ENCODE results near the gene MED12L. TPM values are rescaled to one million over a fixed set of nuclear protein-coding genes. Genes with fewer than 3 reads are reported as not detected.

Gene MED12L, protein sequence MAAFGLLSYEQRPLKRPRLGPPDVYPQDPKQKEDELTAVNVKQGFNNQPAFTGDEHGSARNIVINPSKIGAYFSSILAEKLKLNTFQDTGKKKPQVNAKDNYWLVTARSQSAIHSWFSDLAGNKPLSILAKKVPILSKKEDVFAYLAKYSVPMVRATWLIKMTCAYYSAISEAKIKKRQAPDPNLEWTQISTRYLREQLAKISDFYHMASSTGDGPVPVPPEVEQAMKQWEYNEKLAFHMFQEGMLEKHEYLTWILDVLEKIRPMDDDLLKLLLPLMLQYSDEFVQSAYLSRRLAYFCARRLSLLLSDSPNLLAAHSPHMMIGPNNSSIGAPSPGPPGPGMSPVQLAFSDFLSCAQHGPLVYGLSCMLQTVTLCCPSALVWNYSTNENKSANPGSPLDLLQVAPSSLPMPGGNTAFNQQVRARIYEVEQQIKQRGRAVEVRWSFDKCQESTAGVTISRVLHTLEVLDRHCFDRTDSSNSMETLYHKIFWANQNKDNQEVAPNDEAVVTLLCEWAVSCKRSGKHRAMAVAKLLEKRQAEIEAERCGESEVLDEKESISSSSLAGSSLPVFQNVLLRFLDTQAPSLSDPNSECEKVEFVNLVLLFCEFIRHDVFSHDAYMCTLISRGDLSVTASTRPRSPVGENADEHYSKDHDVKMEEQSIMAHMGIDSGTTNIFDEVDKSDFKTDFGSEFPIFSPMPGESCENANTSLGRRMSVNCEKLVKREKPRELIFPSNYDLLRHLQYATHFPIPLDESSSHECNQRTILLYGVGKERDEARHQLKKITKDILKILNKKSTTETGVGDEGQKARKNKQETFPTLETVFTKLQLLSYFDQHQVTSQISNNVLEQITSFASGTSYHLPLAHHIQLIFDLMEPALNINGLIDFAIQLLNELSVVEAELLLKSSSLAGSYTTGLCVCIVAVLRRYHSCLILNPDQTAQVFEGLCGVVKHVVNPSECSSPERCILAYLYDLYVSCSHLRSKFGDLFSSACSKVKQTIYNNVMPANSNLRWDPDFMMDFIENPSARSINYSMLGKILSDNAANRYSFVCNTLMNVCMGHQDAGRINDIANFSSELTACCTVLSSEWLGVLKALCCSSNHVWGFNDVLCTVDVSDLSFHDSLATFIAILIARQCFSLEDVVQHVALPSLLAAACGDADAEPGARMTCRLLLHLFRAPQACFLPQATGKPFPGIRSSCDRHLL (N-terminal part only)
- total RNA-seq = 0.25 and 0.33 TPM in 2 replicates

DNA sequence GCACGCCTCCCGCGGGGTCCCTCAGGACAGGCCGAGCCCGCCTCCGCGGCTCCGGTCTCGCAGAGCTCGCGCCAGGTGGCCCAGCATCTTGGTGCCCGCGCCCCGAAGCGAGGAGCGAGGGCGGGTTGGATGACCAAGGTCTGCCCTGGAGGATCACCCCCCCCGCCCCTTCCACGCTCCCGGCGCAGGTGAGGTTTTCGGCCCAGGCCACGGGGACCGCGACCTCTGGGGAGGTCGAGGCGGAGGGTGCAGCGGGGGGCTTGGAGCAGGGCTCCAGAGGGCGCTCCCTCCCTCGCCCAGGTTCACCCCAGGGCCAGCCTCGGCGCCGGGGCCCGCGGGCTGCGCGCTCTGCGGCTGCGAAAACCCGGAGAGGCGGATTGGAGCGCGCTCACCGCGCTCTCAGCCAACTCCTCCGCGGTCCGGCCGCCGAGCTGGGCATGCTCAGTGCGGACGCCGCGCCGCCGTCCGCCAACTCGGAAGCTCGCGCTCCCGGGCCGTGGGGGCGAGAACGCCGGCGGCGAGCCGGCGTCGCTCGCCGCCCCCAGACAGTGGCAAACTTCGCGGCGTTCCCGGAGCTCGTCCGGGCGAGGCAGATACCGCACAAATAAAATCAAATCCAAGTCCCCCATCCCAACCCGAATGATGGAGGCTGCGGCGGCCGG is at the start of gene MED12L:
Gene MED12L (plus strand): TSS at position 438 of the 662 bp plus-strand sequence. CDS start 1,263 bp downstream, outside the sequence.

DNA sequence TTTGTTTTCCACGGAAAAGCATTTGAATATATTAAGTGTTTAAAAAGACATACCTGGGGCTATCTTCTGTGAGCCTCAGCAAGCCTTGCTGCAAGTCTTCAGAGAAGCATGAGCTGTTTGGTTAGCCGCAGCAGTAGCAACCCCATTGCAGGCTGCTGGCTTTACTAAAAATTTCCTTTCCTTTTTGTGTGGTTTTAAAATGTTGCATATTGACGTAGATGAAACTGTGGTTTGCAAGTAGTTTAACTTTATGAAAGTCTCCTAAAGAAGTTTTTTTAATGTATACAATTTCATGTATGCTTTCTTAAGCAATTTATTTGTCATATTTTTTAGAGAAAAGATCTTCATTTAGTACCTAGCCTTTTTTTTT is 117.6 kb downstream of the MED12L start, which contains the start of gene GPR171:
Gene GPR171 (minus strand): TSS at position 166 of the 370 bp plus-strand sequence. CDS start 3,830 bp downstream, outside the sequence.

DNA sequence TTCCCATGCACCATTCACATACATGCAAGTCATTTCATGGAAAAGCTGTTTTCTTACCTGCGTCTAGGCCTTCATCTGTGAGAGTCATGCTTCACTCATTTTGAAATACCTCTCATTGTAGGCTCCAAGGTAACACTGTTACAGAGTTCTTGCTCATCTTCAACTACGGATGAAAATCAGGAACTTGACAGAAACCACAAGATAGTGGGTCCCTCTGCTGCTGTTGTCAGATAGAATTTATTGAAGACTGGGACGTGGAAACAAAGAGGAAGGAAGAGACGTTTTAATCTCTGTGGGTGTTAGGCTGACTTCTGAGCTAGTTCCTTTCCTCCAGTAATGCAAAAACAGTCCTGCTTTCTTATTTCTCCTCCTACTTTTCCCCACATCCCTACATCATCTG is 192.8 kb downstream of the MED12L start, which contains the start of gene P2RY14:
Gene P2RY14 (minus strand): TSS at position 313 of the 400 bp plus-strand sequence. CDS start 64,226 bp downstream, outside the sequence.

DNA sequence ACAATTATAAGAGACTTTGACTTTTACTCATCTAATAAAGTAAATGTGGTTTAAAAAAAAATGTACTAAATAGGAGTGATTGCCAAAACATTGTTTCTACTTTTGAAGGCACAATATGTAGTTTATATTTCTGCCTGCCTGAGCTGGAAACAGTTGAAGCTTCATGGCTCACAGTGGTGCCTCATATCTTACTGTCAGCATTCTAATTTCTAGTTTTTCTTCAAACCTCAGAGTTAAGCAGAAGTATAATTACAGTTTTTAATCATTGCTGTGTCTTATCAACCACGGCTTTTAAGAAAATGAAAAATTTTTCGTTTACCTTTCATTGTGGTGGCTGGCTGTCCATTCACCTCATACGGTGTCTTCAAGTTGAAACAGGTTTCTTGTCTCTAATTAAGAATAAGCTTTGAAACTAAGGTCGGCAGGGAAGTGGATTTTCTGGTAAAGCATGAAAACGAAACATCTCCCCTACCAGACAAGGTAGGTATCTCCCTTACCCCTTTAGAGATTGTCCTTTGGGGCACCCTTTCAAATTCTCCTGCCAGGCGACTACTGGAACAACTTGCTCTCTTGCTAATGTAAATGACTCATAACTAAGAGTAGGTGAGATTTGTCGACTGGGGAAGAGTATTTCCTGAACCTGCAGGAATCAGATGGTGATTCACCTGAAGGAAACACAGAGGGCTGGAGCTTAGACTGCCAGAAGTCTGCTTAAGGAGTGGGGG is 231.0 kb downstream of the MED12L start, which contains the start of gene GPR87:
Gene GPR87 (minus strand): TSS at position 554 of the 725 bp plus-strand sequence. CDS start 16,720 bp downstream, outside the sequence.

DNA sequence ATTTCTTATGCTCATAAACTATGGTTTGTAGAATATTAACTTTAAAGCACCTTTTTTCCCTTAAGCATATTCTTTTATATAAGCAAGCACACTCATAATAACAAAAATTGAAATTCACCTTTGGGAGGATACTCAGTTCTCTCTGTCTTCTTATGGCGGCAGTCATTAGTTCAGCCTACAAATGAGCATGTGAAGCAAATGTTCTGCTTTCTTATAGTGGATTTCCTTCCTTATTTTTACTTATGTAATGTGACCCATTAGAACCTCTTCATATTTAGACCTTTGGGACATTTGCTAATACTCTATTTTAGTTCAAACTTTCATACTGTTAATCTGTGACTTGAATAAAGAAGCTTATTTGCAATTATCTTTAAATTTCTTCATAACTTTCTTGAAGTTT is 243.9 kb downstream of the MED12L start, which contains the start of gene P2RY13:
Gene P2RY13 (minus strand): TSS at position 187 of the 400 bp plus-strand sequence. CDS start 21 bp downstream, at position 166.

DNA sequence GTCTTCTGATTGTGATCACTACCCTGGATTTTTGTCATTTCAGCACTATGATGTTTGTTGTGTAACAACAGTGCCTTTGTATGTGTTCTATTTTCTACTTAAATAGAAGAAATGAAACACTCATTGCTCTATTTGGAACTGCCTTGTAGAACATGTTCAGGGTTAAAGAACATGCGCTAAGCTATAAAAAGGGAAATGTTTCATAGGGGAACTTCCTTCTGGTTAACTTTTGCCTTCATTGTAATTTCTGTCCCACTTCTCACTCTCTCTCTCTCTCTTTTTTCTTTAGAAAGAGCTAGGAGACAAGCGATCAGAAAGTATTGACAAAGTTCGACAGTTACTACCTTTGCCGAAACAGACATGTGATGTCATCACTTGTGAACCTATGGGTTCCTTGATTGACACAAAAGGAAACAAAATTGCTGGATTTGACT is 299.3 kb downstream of the MED12L start, which contains the start of gene P2RY12:
Gene P2RY12 (minus strand): TSS at position 13 of the 434 bp plus-strand sequence. CDS start 45,908 bp downstream, outside the sequence.

DNA sequence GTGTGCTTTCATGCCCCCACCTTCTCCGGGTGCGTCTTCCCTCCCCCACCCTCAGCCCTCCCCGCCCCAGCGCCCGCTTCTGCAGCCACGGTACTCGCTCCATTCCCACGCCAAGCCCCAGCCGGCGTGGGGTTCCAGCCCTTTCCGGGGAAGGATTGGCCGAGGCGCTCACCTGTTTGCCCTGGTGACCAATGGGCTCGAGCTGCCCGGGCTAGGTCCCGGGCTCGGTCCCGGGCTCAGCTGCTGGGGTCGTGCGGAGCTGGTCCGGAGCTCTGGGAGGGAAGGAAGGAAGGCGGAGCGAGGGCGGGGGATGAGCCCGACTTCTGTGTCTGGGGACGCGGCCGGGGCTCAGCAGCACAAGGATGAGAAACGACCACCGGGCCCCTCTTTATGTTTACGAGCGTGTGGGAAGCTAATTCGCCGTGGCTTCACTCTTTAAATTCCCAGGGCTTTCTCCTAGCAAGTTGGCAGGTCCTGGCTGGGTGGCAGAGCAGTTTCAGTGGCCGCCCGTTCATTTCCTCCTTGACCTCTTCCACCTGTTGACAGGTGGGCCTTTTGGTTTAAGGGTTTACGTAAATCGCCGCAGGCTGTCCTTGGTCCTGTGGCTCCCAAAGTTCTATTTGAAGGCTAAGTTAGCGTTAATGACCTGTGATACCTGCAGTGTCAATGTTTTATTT is 375.4 kb downstream of the MED12L start, which contains the start of gene IGSF10:
Gene IGSF10 (minus strand): TSS at position 288 of the 677 bp plus-strand sequence. CDS start 2,352 bp downstream, outside the sequence.

Other genes with a start within 250 kb of the MED12L start
- gene MINDY4B, start 180.2 kb upstream of the MED12L start, total RNA-seq = not detected in 2 replicates
- gene CLRN1, start 112.9 kb upstream of the MED12L start, total RNA-seq = not detected in 2 replicates
- not detected in 2 replicates for gene GPR171, start 117.6 kb downstream of the MED12L start, total RNA-seq
- not detected in 2 replicates for gene P2RY14, start 192.9 kb downstream of the MED12L start, total RNA-seq
- not detected in 2 replicates for gene GPR87, start 231.2 kb downstream of the MED12L start, total RNA-seq
- gene P2RY13, start 243.9 kb downstream of the MED12L start, total RNA-seq = not detected in 2 replicates

All from uterine smooth muscle cell (primary cell).